ENCODE results near the gene RNF169.

GRCh38 chr11:74809801-74810200, 61.2 kb downstream of the RNF169 start:
- no peak for TF ChIP-seq CTCF (IDR thresholded peaks at IDR 0.05)
- TF ChIP-seq EP300 (IDR thresholded peaks at IDR 0.05), result no peak

All from ovary (tissue), 3 donors.